HepG2 (cell line): ENCODE data around the gene BMP6. TPM values are rescaled to one million over a fixed set of nuclear protein-coding genes. Genes with fewer than 3 reads are reported as not detected.

ENCODE experiments used
- ARID3A ChIP-seq: IDR thresholded peaks from 2 replicates; pipeline ENCODE4 v1.6.1; 2012; ENCODE audit warnings: low read depth, low read length, improper control_type of control experiment
- ARNT ChIP-seq: fragments of 450-650 bp; IDR thresholded peaks from 2 replicates; pipeline ENCODE4 v1.6.1; 2017
- BRD4 ChIP-seq: sonication (generic); formaldehyde crosslinking; IDR thresholded peaks from 2 replicates; pipeline ENCODE4 v1.4.0; 2020; ENCODE audit warnings: missing genetic modification reagents
- CENPX ChIP-seq: sonication (generic); formaldehyde crosslinking; IDR thresholded peaks from 2 replicates; pipeline ENCODE4 v1.9.0; 2021; ENCODE audit warnings: mild to moderate bottlenecking, missing genetic modification reagents, moderate library complexity
- FLYWCH1 ChIP-seq: sonication (generic); formaldehyde crosslinking; IDR thresholded peaks from 2 replicates; pipeline ENCODE4 v1.8.1; 2023; ENCODE audit warnings: mild to moderate bottlenecking, missing genetic modification reagents
- FOXP4 ChIP-seq: sonication (generic); formaldehyde crosslinking; IDR thresholded peaks from 2 replicates; pipeline ENCODE4 v1.4.0; 2020; ENCODE audit warnings: missing genetic modification reagents
- MIXL1 ChIP-seq: IDR thresholded peaks from 2 replicates; pipeline ENCODE4 v1.6.1; 2016
- NBN ChIP-seq: fragments of 450-650 bp; conservative IDR thresholded peaks from 2 replicates; pipeline ENCODE4 v1.6.1; 2017
- PRDM15 ChIP-seq: sonication (generic); formaldehyde crosslinking; IDR thresholded peaks from 2 replicates; pipeline ENCODE4 v1.4.0; 2020; ENCODE audit warnings: missing genetic modification reagents
- ZFYVE20 ChIP-seq: sonication (generic); formaldehyde crosslinking; IDR thresholded peaks from 2 replicates; pipeline ENCODE4 v1.8.0; 2023; ENCODE audit warnings: low read depth, mild to moderate bottlenecking, moderate library complexity, missing genetic modification reagents, borderline replicate concordance
- ZNF670 ChIP-seq: sonication (generic); formaldehyde crosslinking; IDR thresholded peaks from 2 replicates; pipeline ENCODE4 v1.8.0; 2022; ENCODE audit warnings: mild to moderate bottlenecking, missing genetic modification reagents, borderline replicate concordance
- ZNF788 ChIP-seq: sonication (generic); formaldehyde crosslinking; IDR thresholded peaks from 2 replicates; pipeline ENCODE4 v1.5.0; 2020; ENCODE audit warnings: mild to moderate bottlenecking, missing genetic modification reagents, borderline replicate concordance
- ZNF816 ChIP-seq: sonication (generic); formaldehyde crosslinking; IDR thresholded peaks from 2 replicates; pipeline ENCODE4 v1.8.0; 2022; ENCODE audit warnings: missing genetic modification reagents, mild to moderate bottlenecking, borderline replicate concordance
- ZSCAN12 ChIP-seq: sonication (generic); formaldehyde crosslinking; IDR thresholded peaks from 2 replicates; pipeline ENCODE4 v1.9.0; 2021; ENCODE audit warnings: mild to moderate bottlenecking, missing genetic modification reagents
- polyA plus RNA-seq, 8 experiments: library from polyadenylated mRNA; depleted of rRNA in 3 of 8; stranded (reverse) in 7 of 8; unstranded in 1 of 8; fragments of >200 nt; fragmentation: Illumina TruSeq in 4 of 8; extraction: Trizol in 4 of 8; gene quantifications; 2 replicates each; pipeline versions ENCODE4 v1.2.1 to v1.2.3, GENCODE V29; 2011 to 2016; ENCODE audit warnings: low read depth in 4 of 8, missing spikeins in 1 of 8, mixed read lengths in 1 of 8; ENCODE audit not compliant: insufficient read depth in 1 of 8
- total RNA-seq, 5 experiments: library from RNA; depleted of rRNA; stranded (reverse); fragments of >200 nt; fragmentation: Illumina TruSeq; extraction: Trizol; gene quantifications; 2 replicates each; pipeline ENCODE4 v1.2.3, GENCODE V29; 2016; ENCODE audit warnings: low read depth in 1 of 5

BMP6 gene
- total and polyA plus RNA-seq, 2 of the 13 experiments (the other 11 are each of a cell fraction or from before 2014, with no cell fraction given) = 0.09 to 0.18 TPM

- TF ChIP-seq ARID3A = no peak
- TF ChIP-seq FLYWCH1 (CRISPR knock-in tag) = no peak
- no peak for TF ChIP-seq PRDM15
- TF ChIP-seq ZNF816 = no peak
- TF ChIP-seq FOXP4 (CRISPR knock-in tag) = no peak; the same call in 1 of the 2 replicates
- TF ChIP-seq CENPX = no peak
- TF ChIP-seq ZFYVE20 (CRISPR knock-in tag) = no peak
- no peak for TF ChIP-seq ZNF670 (CRISPR knock-in tag)
- no peak for TF ChIP-seq MIXL1
- TF ChIP-seq NBN = no peak
- no peak for TF ChIP-seq ARNT
- peak; percentile 83; the same call in 1 of the 2 replicates for TF ChIP-seq ZNF788 (CRISPR knock-in tag)
- TF ChIP-seq BRD4 = peak; percentile 63; the same call in 1 of the 2 replicates
- TF ChIP-seq ZSCAN12 (CRISPR knock-in tag) = no peak
Measured at GRCh38 chr6:7910654-7911344, 184.9 kb downstream of the BMP6 start, which contains the start of gene TXNDC5 (continued).
